GM23248 (cell line): Measurements from ENCODE around the gene SEMA3F.

Experiments
- EZH2 ChIP-seq: fragments of 200-600 bp; sonication (generic); IDR thresholded peaks from 2 replicates; pipeline ENCODE4 v1.6.1; 2018; ENCODE audit warnings: antibody characterized with exemption, mild to moderate bottlenecking; ENCODE audit not compliant: insufficient read depth, poor library complexity, severe bottlenecking
- EZH2phosphoT487 ChIP-seq: fragments of 200-600 bp; sonication (generic); IDR thresholded peaks from 2 replicates; pipeline ENCODE4 v1.6.1; 2018; ENCODE audit warnings: antibody characterized with exemption, moderate library complexity, mild to moderate bottlenecking, low read depth; ENCODE audit not compliant: insufficient read depth

DNA sequence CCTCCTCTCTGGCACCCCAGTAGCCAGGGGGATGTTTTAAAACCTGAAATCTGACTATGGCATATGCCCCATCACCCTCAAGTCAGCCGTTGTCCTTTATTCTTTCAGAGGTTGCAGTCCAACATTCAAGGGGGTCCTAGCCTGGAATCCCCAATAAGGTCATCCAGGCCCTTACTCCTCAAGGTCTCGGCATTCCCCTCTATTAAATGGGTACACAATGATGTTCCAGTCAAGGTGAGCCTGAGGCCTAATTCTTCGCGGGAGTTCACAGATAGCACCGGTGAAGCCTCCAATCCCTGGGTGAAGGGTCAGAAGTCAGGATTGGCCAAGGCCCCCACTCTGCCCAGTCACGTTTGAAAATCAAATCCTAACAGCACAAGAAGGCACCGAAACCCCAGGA is 8.1 kb upstream of the SEMA3F start:
- TF ChIP-seq EZH2 (no peak), EZH2phosphoT487 (no peak)
